Measurements from ENCODE around the gene POLR3F.
"Not testable (repeated sequence)": the region's sequence is repeated elsewhere in the genome, so short reads cannot be mapped to it uniquely, and the experiment has no call there.

Gene POLR3F

GRCh38 chr20:18506744-18507143 lies 39.6 kb downstream of the POLR3F start:
- DNase-seq: no peak

GRCh38 chr20:18507218-18508191 lies 40.3 kb downstream of the POLR3F start, which contains the start of gene SEC23B:
TSS of gene SEC23B (plus strand) at chr20:18507940. CDS start at chr20:18510836, 2,896 bp downstream.
- DNase-seq: peak; percentile 96

- no peak for DNase-seq
Measured at GRCh38 chr20:18511571-18511970, 44.4 kb downstream of the POLR3F start.

GRCh38 chr20:18513208-18513607 lies 46.0 kb downstream of the POLR3F start:
- DNase-seq: no peak

- no peak for DNase-seq
Measured at GRCh38 chr20:18514127-18514526, 46.9 kb downstream of the POLR3F start.

GRCh38 chr20:18515973-18516372 lies 48.8 kb downstream of the POLR3F start:
- DNase-seq: no peak

- DNase-seq: peak; percentile 7
Measured at GRCh38 chr20:18522066-18522465, 54.9 kb downstream of the POLR3F start.

GRCh38 chr20:18523066-18523465 lies 55.9 kb downstream of the POLR3F start:
- DNase-seq: no peak

- DNase-seq: peak; percentile 39
Measured at GRCh38 chr20:18524646-18525045, 57.5 kb downstream of the POLR3F start.

GRCh38 chr20:18526761-18527160 lies 59.6 kb downstream of the POLR3F start:
- DNase-seq: not testable (repeated sequence)

GRCh38 chr20:18527339-18527738 lies 60.1 kb downstream of the POLR3F start:
- no peak for DNase-seq

GRCh38 chr20:18527836-18528235 lies 60.6 kb downstream of the POLR3F start:
- DNase-seq: peak; percentile 16

GRCh38 chr20:18529041-18529440 lies 61.9 kb downstream of the POLR3F start:
- no peak for DNase-seq

GRCh38 chr20:18532626-18533025 lies 65.4 kb downstream of the POLR3F start:
- DNase-seq: no peak

GRCh38 chr20:18533491-18533890 lies 66.3 kb downstream of the POLR3F start:
- DNase-seq: no peak

GRCh38 chr20:18533978-18534644 lies 66.9 kb downstream of the POLR3F start:
- no peak for DNase-seq

Measured in fibroblast of skin of abdomen (primary cell).